Gastrocnemius medialis (tissue), 4 donors: ENCODE results near the gene CLN6. TPM values are rescaled to one million over a fixed set of nuclear protein-coding genes. Genes with fewer than 3 reads are reported as not detected.

Source experiments
- ATAC-seq, 2 donors: fragments of 150-250 bp; one replicate each; pipeline ENCODE4 v1.9.1; 2016
- DNase-seq, 2 donors: peaks; one replicate each; pipeline ENCODE4 v3.0.0-alpha.2; 2019
- H3K27ac ChIP-seq, 4 donors: fragments of 200-600 bp; sonication (generic); 1 replicate in 1 of 4; 2 replicates in 3 of 4; pipeline ENCODE4 v1.5.1; 2016 to 2018; ENCODE audit warnings: mild to moderate bottlenecking in 2 of 4, moderate library complexity in 1 of 4
- H3K27me3 ChIP-seq, 3 donors: fragments of 200-600 bp; sonication (generic) in 2 of 3; 1 replicate in 1 of 3; 2 replicates in 2 of 3; pipeline versions ENCODE4 v1.5.1 to v1.6.0; 2016 to 2019; ENCODE audit warnings: mild to moderate bottlenecking in 1 of 3, moderate library complexity in 1 of 3
- H3K36me3 ChIP-seq, 2 donors: fragments of 200-600 bp; sonication (generic) in 1 of 2; one replicate each; pipeline ENCODE4 v1.5.1; 2017 to 2018
- H3K4me1 ChIP-seq, 2 donors: fragments of 200-600 bp; sonication (generic) in 1 of 2; one replicate each; pipeline ENCODE4 v1.5.1; 2016 to 2017; ENCODE audit warnings: mild to moderate bottlenecking in 2 of 2
- H3K4me3 ChIP-seq, 4 donors: fragments of 200-600 bp; sonication (generic) in 3 of 4; 1 replicate in 1 of 4; 2 replicates in 3 of 4; pipeline ENCODE4 v1.5.1; 2016 to 2019; ENCODE audit warnings: mild to moderate bottlenecking in 2 of 4
- H3K9me3 ChIP-seq, 3 donors: fragments of 200-600 bp; sonication (generic) in 2 of 3; 1 replicate in 1 of 3; 2 replicates in 2 of 3; pipeline ENCODE4 v1.5.1; 2016 to 2019
- POLR2A ChIP-seq, 2 donors: fragments of 450-650 bp; IDR thresholded peaks; one replicate each; pipeline ENCODE4 v1.6.1; 2017; ENCODE audit warnings: antibody characterized with exemption in 2 of 2, mild to moderate bottlenecking in 2 of 2, moderate library complexity in 2 of 2
- in situ Hi-C, 4 donors: fragments of 200-750 bp; cut with MboI; loops; one replicate each; pipeline versions ENCODE4 v1.15.0 to v1.8.0; 2017; ENCODE audit warnings: low sequenced_read_pairs in 4 of 4
- intact Hi-C: fragments of 100-400 bp; cut with DNase I; formaldehyde crosslinking; loops from one replicate; pipeline ENCODE4 v1.15.1; 2023; ENCODE audit warnings: low total_unique reads
- total RNA-seq, 4 donors: library from RNA; depleted of rRNA; stranded (reverse); fragments of >200 nt; gene quantifications; one replicate each; pipeline versions ENCODE4 v1.1.0 to v1.2.3, GENCODE V29; 2016
- TF ChIP-seq, protein P1 (sequence below), 5 experiments: fragments of 450-650 bp in 3 of 5; fragments of 200-600 bp in 2 of 5; sonication (generic) in 2 of 5; IDR thresholded peaks in 4 of 5; conservative IDR thresholded peaks in 1 of 5; 1 replicate in 4 of 5; 2 replicates in 1 of 5; pipeline ENCODE4 v1.5.1; 2016 to 2019; ENCODE audit warnings: antibody characterized with exemption in 5 of 5, mild to moderate bottlenecking in 3 of 5, moderate library complexity in 3 of 5

Gene CLN6
- total RNA-seq, 4 donors from 2014 or later: 17.1 to 18.9 (median 18.5) TPM

GRCh38 chr15:68252925-68253534 lies 23.5 kb upstream of the CLN6 start:
- Histone ChIP-seq H3K27me3 (no peaks in the 10 kb centered on the region), H3K27ac (no peak overlapping the region), H3K9me3 (no peaks in the 10 kb centered on the region), H3K4me1 (peaks cover 14% of the 10 kb centered on the region in 2 donors), H3K36me3 (no peaks in the 10 kb centered on the region), H3K4me3 (no peak overlapping the region)
- in situ Hi-C loops (loop anchor here in 3 of 4 donors (5.0 to 10.0 kb wide), 3 partner anchors 49 to 54 kb away; no protein-coding TSS in a partner anchor), intact Hi-C loops (loop anchor here (1.0 to 2.0 kb wide), 2 partner anchors 53 to 132 kb away; no protein-coding TSS in a partner anchor)
- TF ChIP-seq, protein P1, sequence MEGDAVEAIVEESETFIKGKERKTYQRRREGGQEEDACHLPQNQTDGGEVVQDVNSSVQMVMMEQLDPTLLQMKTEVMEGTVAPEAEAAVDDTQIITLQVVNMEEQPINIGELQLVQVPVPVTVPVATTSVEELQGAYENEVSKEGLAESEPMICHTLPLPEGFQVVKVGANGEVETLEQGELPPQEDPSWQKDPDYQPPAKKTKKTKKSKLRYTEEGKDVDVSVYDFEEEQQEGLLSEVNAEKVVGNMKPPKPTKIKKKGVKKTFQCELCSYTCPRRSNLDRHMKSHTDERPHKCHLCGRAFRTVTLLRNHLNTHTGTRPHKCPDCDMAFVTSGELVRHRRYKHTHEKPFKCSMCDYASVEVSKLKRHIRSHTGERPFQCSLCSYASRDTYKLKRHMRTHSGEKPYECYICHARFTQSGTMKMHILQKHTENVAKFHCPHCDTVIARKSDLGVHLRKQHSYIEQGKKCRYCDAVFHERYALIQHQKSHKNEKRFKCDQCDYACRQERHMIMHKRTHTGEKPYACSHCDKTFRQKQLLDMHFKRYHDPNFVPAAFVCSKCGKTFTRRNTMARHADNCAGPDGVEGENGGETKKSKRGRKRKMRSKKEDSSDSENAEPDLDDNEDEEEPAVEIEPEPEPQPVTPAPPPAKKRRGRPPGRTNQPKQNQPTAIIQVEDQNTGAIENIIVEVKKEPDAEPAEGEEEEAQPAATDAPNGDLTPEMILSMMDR (IDR thresholded peaks at IDR 0.05 in 4 of 5, conservative IDR thresholded peaks at IDR 0.05 in 1 of 5): peak; percentile 82 to 93 (median 90)
- TF ChIP-seq POLR2A (IDR thresholded peaks at IDR 0.05): no peak
- ATAC-seq (peak; percentile 26 to 47), DNase-seq (no peak)

DNA sequence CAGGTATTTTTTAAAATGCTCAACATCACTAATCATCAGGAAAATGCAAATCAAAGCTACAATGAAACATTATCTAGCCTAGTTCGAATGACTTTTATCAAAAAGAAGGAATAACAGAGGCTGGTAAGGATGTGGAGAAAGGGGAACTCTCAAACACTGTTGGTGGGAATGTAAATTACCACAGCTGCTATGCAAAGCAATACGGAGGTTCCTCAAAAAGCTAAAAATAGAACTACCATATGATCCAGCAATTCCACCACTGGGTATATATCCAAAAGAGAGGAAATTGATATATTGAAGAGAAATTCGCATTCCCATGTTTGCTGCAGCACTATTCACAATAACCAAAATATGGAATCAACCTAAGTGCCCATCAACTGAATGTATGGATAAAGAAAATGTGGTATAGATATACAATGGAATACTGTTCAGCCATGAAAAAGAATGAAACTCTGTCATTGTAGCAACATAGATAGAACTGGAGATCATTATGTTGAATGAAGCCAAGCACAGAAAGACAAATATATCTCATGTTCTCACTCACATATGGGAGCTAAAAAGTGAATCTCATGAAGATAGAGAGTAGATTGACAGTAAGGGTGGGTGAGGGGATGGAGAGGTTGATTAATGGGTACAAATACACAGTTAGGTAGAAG lies 19.7 kb upstream of the CLN6 start:
- Histone ChIP-seq H3K27me3 (no peaks in the 10 kb centered on the region), H3K36me3 (no peaks in the 10 kb centered on the region), H3K4me3 (no peak overlapping the region), H3K27ac (no peak overlapping the region), H3K9me3 (no peaks in the 10 kb centered on the region), H3K4me1 (peaks cover 0 to 4% of the 10 kb centered on the region in 2 donors)
- in situ Hi-C loops: loop anchor here (5.0 to 10.0 kb wide), 3 partner anchors 126 to 136 kb away; no protein-coding TSS in a partner anchor
- ATAC-seq (no peak), DNase-seq (no peak)
- TF ChIP-seq, protein P1 (IDR thresholded peaks at IDR 0.05 in 4 of 5, conservative IDR thresholded peaks at IDR 0.05 in 1 of 5): no peak
- no peak for TF ChIP-seq POLR2A (IDR thresholded peaks at IDR 0.05)
- intact Hi-C loops: no loop called here

DNA sequence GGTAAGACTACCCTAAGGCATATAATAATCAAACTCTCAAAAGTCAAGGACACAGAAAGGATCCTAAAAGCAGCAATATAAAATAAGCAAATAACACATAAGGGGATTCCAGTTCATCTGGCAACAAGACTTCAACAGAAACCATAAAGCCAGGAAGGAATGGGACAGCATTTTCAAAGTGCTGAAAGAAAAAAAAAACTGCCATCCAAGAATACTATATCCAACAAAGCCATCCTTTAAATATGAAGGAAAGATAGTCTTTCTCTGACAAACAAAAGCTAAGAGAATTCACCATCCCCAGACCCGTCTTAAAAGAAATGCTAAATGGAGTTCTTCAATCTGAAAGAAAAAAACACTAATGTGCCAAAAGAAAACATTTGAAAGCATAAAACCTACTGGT lies 14.7 kb upstream of the CLN6 start:
- in situ Hi-C loops: loop anchor here in 2 of 4 donors (10.0 kb wide), 2 partner anchors 131 to 141 kb away; no protein-coding TSS in a partner anchor
- intact Hi-C loops: no loop called here

GRCh38 chr15:68241088-68241935 lies 11.8 kb upstream of the CLN6 start:
- intact Hi-C loops: no loop called here
- DNase-seq (no peak), ATAC-seq (no peak)
- TF ChIP-seq POLR2A (IDR thresholded peaks at IDR 0.05): no peak
- TF ChIP-seq, protein P1 (IDR thresholded peaks at IDR 0.05 in 4 of 5, conservative IDR thresholded peaks at IDR 0.05 in 1 of 5): no peak
- H3K9me3 ChIP-seq: no peaks in the 10 kb centered on the region
- no peaks in the 10 kb centered on the region for H3K27me3 ChIP-seq
- in situ Hi-C loops: loop anchor here in 2 of 4 donors (10.0 kb wide), 2 partner anchors 133 to 143 kb away; no protein-coding TSS in a partner anchor
- no peaks in the 10 kb centered on the region for H3K4me1 ChIP-seq
- no peak overlapping the region for H3K4me3 ChIP-seq
- H3K36me3 ChIP-seq: no peaks in the 10 kb centered on the region
- H3K27ac ChIP-seq: no peak overlapping the region

More for the DNA sequence above, 14.7 kb upstream of the CLN6 start:
- Histone ChIP-seq H3K4me1 (no peaks in the 10 kb centered on the region), H3K27me3 (no peaks in the 10 kb centered on the region), H3K4me3 (no peak overlapping the region), H3K36me3 (no peaks in the 10 kb centered on the region), H3K27ac (no peak overlapping the region), H3K9me3 (no peaks in the 10 kb centered on the region)
- no peak for ATAC-seq
- TF ChIP-seq, protein P1 (IDR thresholded peaks at IDR 0.05 in 4 of 5, conservative IDR thresholded peaks at IDR 0.05 in 1 of 5): no peak
- no peak for TF ChIP-seq POLR2A (IDR thresholded peaks at IDR 0.05)
- DNase-seq: no peak
